ENCODE measurements around the gene RTP5.

RTP5 gene

GRCh38 chr2:241885946-241886643, 16.6 kb downstream of the RTP5 start:
- no peak overlapping the region for H3K4me3 ChIP-seq (ENCODE audit: low read depth, low read length)

- no peak overlapping the region for H3K4me3 ChIP-seq (ENCODE audit: low read depth, low read length)
These were observed 17.4 kb downstream of the RTP5 start for GRCh38 chr2:241886840-241887447.

GRCh38 chr2:241887806-241888522, 18.4 kb downstream of the RTP5 start:
- no peak overlapping the region for H3K4me3 ChIP-seq (ENCODE audit: low read depth, low read length)

GRCh38 chr2:241888641-241889040, 19.1 kb downstream of the RTP5 start:
- no peak overlapping the region for H3K4me3 ChIP-seq (ENCODE audit: low read depth, low read length)

GRCh38 chr2:241890524-241891235, 21.2 kb downstream of the RTP5 start:
- no peak overlapping the region for H3K4me3 ChIP-seq (ENCODE audit: low read depth, low read length)

- H3K4me3 ChIP-seq (ENCODE audit: low read depth, low read length), result no peak overlapping the region
These were observed 21.9 kb downstream of the RTP5 start for GRCh38 chr2:241891315-241891987.

- H3K4me3 ChIP-seq (ENCODE audit: low read depth, low read length), result no peak overlapping the region
These were observed 22.4 kb downstream of the RTP5 start for GRCh38 chr2:241891988-241892298.

GRCh38 chr2:241892299-241893137, 23.0 kb downstream of the RTP5 start:
- H3K4me3 ChIP-seq (ENCODE audit: low read depth, low read length), result no peak overlapping the region

- no peak overlapping the region for H3K4me3 ChIP-seq (ENCODE audit: low read depth, low read length)
These were observed 23.7 kb downstream of the RTP5 start for GRCh38 chr2:241893265-241893664.

- no peak overlapping the region for H3K4me3 ChIP-seq (ENCODE audit: low read depth, low read length)
These were observed 24.6 kb downstream of the RTP5 start for GRCh38 chr2:241894056-241894641.

GRCh38 chr2:241894681-241895426, 25.3 kb downstream of the RTP5 start:
- H3K4me3 ChIP-seq (ENCODE audit: low read depth, low read length), result no peak overlapping the region

GRCh38 chr2:241895427-241895711, 25.8 kb downstream of the RTP5 start:
- H3K4me3 ChIP-seq (ENCODE audit: low read depth, low read length), result no peak overlapping the region

GRCh38 chr2:241895712-241896641, 26.4 kb downstream of the RTP5 start:
- H3K4me3 ChIP-seq (ENCODE audit: low read depth, low read length), result no peak overlapping the region

GRCh38 chr2:241896746-241897201, 27.2 kb downstream of the RTP5 start:
- H3K4me3 ChIP-seq (ENCODE audit: low read depth, low read length), result no peak overlapping the region

- H3K4me3 ChIP-seq (ENCODE audit: low read depth, low read length), result no peak overlapping the region
These were observed 27.8 kb downstream of the RTP5 start for GRCh38 chr2:241897231-241897916.

- H3K4me3 ChIP-seq (ENCODE audit: low read depth, low read length), result no peak overlapping the region
These were observed 29.1 kb downstream of the RTP5 start for GRCh38 chr2:241898463-241899270.
